Transverse colon (tissue), 4 donors: ENCODE results near the gene DGCR2. TPM values are rescaled to one million over a fixed set of nuclear protein-coding genes. Genes with fewer than 3 reads are reported as not detected.

ENCODE experiments used
- DNase-seq: peaks from one replicate; pipeline ENCODE4 v3.0.0-alpha.2; 2019
- H3K27ac ChIP-seq, 4 donors: fragments of 200-600 bp; sonication (generic); 2 replicates each; pipeline ENCODE4 v1.5.1; 2016 to 2018; ENCODE audit warnings: inconsistent platforms in 4 of 4
- H3K27me3 ChIP-seq: fragments of 200-600 bp; sonication (generic); 2 replicates; pipeline ENCODE4 v1.5.1; 2017; ENCODE audit warnings: inconsistent platforms
- H3K36me3 ChIP-seq, 4 donors: fragments of 200-600 bp; sonication (generic); 2 replicates each; pipeline ENCODE4 v1.5.1; 2017 to 2019; ENCODE audit warnings: inconsistent platforms in 4 of 4
- H3K4me1 ChIP-seq, 4 donors: fragments of 200-600 bp; sonication (generic); 2 replicates each; pipeline ENCODE4 v1.5.1; 2017 to 2020; ENCODE audit warnings: inconsistent platforms in 4 of 4
- H3K4me3 ChIP-seq, 4 donors: fragments of 200-600 bp; sonication (generic); 1 replicate in 1 of 4; 2 replicates in 3 of 4; pipeline versions ENCODE4 v1.5.1 to v1.6.1; 2017 to 2019; ENCODE audit warnings: inconsistent platforms in 4 of 4
- H3K9me3 ChIP-seq, 2 donors: fragments of 200-600 bp; sonication (generic); 2 replicates each; pipeline ENCODE4 v1.5.1; 2017 to 2019; ENCODE audit warnings: inconsistent platforms in 2 of 2
- CTCF ChIP-seq, 5 experiments: fragments of 200-600 bp in 3 of 5; fragments of 450-650 bp in 2 of 5; sonication (generic) in 3 of 5; IDR thresholded peaks; 1 replicate in 2 of 5; 2 replicates in 3 of 5; pipeline ENCODE4 v1.5.1; 2016 to 2017; ENCODE audit warnings: antibody characterized with exemption in 5 of 5, inconsistent platforms in 3 of 5, mild to moderate bottlenecking in 2 of 5, moderate library complexity in 1 of 5
- EP300 ChIP-seq: sonication (generic); formaldehyde crosslinking; IDR thresholded peaks from one replicate; pipeline ENCODE4 v1.6.1; 2017; ENCODE audit warnings: antibody characterized with exemption, low read depth
- POLR2A ChIP-seq: fragments of 450-650 bp; IDR thresholded peaks from one replicate; pipeline ENCODE4 v1.6.1; 2016; ENCODE audit warnings: antibody characterized with exemption, mild to moderate bottlenecking, moderate library complexity
- POLR2AphosphoS5 ChIP-seq, 3 donors: sonication (generic); formaldehyde crosslinking; IDR thresholded peaks; one replicate each; pipeline ENCODE4 v1.6.1; 2016; ENCODE audit warnings: antibody characterized with exemption in 3 of 3
- WGBS, 2 donors: methylation state at CpG; one replicate each; pipeline ENCODE4 v1.1.5; 2018; ENCODE audit warnings: low coverage in 1 of 2; 5-methylcytosine and 5-hydroxymethylcytosine counted together
- in situ Hi-C, 4 donors: fragments of 200-750 bp; cut with MboI; loops; one replicate each; pipeline versions ENCODE4 v1.15.0 to v1.15.1; 2017; ENCODE audit warnings: low sequenced_read_pairs in 3 of 4, low pct_ligation_motif_present in 1 of 4, low pct_unique_long_range_greater_than_20kb in 1 of 4
- intact Hi-C: fragments of 100-400 bp; cut with DNase I; formaldehyde crosslinking; loops from one replicate; pipeline ENCODE4 v1.15.1; 2023; ENCODE audit warnings: low total_unique reads
- total RNA-seq, 4 donors: library from RNA; depleted of rRNA; stranded (reverse); fragments of >200 nt; gene quantifications; one replicate each; pipeline ENCODE4 v1.1.0, GENCODE V29; 2016

DGCR2 gene
- total RNA-seq, 4 donors from 2014 or later = 71.6 to 106 (median 94.3) TPM

- 87% methylated on average over 5 of the region's 5 CpGs; no CpG with 5 or more reads in 1 of the 2 donors for WGBS, 2 donors
- Histone ChIP-seq H3K36me3 (peaks cover 0 to 32% (median 13%) of the 10 kb centered on the region in 4 donors), H3K4me1 (peaks cover 0 to 4% (median 0%) of the 10 kb centered on the region in 4 donors), H3K4me3 (no peak overlapping the region), H3K27ac (no peak overlapping the region), H3K9me3 (no peaks in the 10 kb centered on the region), H3K27me3 (no peaks in the 10 kb centered on the region)
- intact Hi-C loops = no loop called here
- DNase-seq = no peak
- no peak for TF ChIP-seq CTCF (IDR thresholded peaks at IDR 0.05)
- in situ Hi-C loops = no loop called here
These were observed 53.4 kb downstream of the DGCR2 start for GRCh38 chr22:19068784-19069271.

- H3K4me3 ChIP-seq = no peak overlapping the region
- H3K27me3 ChIP-seq = no peaks in the 10 kb centered on the region
- H3K9me3 ChIP-seq = no peaks in the 10 kb centered on the region
- peaks cover 0 to 33% (median 16%) of the 10 kb centered on the region in 4 donors for H3K36me3 ChIP-seq
- intact Hi-C loops (no loop called here), in situ Hi-C loops (no loop called here)
- H3K4me1 ChIP-seq = no peaks in the 10 kb centered on the region
- DNase-seq = no peak
- TF ChIP-seq POLR2A (no peak), CTCF (IDR thresholded peaks at IDR 0.05) (no peak), POLR2AphosphoS5 (IDR thresholded peaks at IDR 0.05) (no peak), EP300 (no peak)
- H3K27ac ChIP-seq = no peak overlapping the region
- WGBS, 2 donors = 83 to 100% methylated on average over 1 to 21 of the region's 21 CpGs
These were observed 54.4 kb downstream of the DGCR2 start for GRCh38 chr22:19067696-19068348.

GRCh38 chr22:19066531-19067271 is 55.5 kb downstream of the DGCR2 start:
- Histone ChIP-seq H3K27ac (no peak overlapping the region), H3K9me3 (no peaks in the 10 kb centered on the region), H3K27me3 (no peaks in the 10 kb centered on the region), H3K4me3 (no peak overlapping the region), H3K4me1 (no peaks in the 10 kb centered on the region), H3K36me3 (peaks cover 0 to 37% (median 17%) of the 10 kb centered on the region in 4 donors)
- intact Hi-C loops (no loop called here), in situ Hi-C loops (no loop called here)
- TF ChIP-seq CTCF (IDR thresholded peaks at IDR 0.05) (no peak), EP300 (no peak), POLR2A (no peak), POLR2AphosphoS5 (IDR thresholded peaks at IDR 0.05) (no peak)
- WGBS, 2 donors = 95 to 100% methylated on average over 2 to 11 of the region's 11 CpGs
- DNase-seq = no peak

- H3K9me3 ChIP-seq = no peaks in the 10 kb centered on the region
- intact Hi-C loops (no loop called here), in situ Hi-C loops (no loop called here)
- 98 to 100% methylated on average over 3 to 5 of the region's 5 CpGs for WGBS, 2 donors
- TF ChIP-seq POLR2AphosphoS5 (IDR thresholded peaks at IDR 0.05) = no peak
- no peak for TF ChIP-seq CTCF (IDR thresholded peaks at IDR 0.05)
- TF ChIP-seq POLR2A = no peak
- TF ChIP-seq EP300 = no peak
- peaks cover 0 to 42% (median 17%) of the 10 kb centered on the region in 4 donors for H3K36me3 ChIP-seq
- H3K27me3 ChIP-seq = no peaks in the 10 kb centered on the region
- no peaks in the 10 kb centered on the region for H3K4me1 ChIP-seq
- DNase-seq = no peak
- H3K27ac ChIP-seq = no peak overlapping the region
- H3K4me3 ChIP-seq = no peak overlapping the region
These were observed 56.3 kb downstream of the DGCR2 start for GRCh38 chr22:19065929-19066328.
